Measurements from ENCODE around the gene LBX2.
"Not testable (repeated sequence)": the region's sequence is repeated elsewhere in the genome, so short reads cannot be mapped to it uniquely, and the experiment has no call there.

LBX2 gene

GRCh38 chr2:74503506-74504475, 4.4 kb upstream of the LBX2 start:
- no peak for DNase-seq

GRCh38 chr2:74502720-74503505, 3.5 kb upstream of the LBX2 start:
- DNase-seq: peak in 1 of 2 experiments; percentile 17

GRCh38 chr2:74502147-74502719, 2.8 kb upstream of the LBX2 start:
- no peak for DNase-seq

- DNase-seq: no peak
Observed at GRCh38 chr2:74501335-74502071, 2.1 kb upstream of the LBX2 start.

GRCh38 chr2:74500578-74500946, 1.2 kb upstream of the LBX2 start:
- DNase-seq: no peak

- DNase-seq: no peak
Observed at GRCh38 chr2:74499940-74500577, 656 bp upstream of the LBX2 start.

- DNase-seq: no peak
Observed at GRCh38 chr2:74498500-74499266, 720 bp downstream of the LBX2 start.

GRCh38 chr2:74497777-74498499, 1.5 kb downstream of the LBX2 start:
- no peak for DNase-seq

GRCh38 chr2:74496997-74497776, 2.2 kb downstream of the LBX2 start:
- no peak for DNase-seq

- no peak for DNase-seq
Observed at GRCh38 chr2:74495440-74495839, 4.0 kb downstream of the LBX2 start.

- DNase-seq: no peak
Observed at GRCh38 chr2:74493546-74493945, 5.9 kb downstream of the LBX2 start.

- DNase-seq: no peak
Observed at GRCh38 chr2:74491648-74492544, 7.5 kb downstream of the LBX2 start.

- DNase-seq: no peak
Observed at GRCh38 chr2:74489906-74490305, 9.5 kb downstream of the LBX2 start.

- no peak for DNase-seq
Observed at GRCh38 chr2:74488643-74489481, 10.5 kb downstream of the LBX2 start.

GRCh38 chr2:74486141-74486540, 13.3 kb downstream of the LBX2 start:
- DNase-seq: no peak

- DNase-seq: not testable (repeated sequence)
Observed at GRCh38 chr2:74483675-74484164, 15.7 kb downstream of the LBX2 start.

GRCh38 chr2:74482801-74483674, 16.4 kb downstream of the LBX2 start, which contains the start of the genes CCDC142 and TTC31:
Gene CCDC142, minus strand, starts transcription at chr2:74482998. Its CDS starts 161 bp downstream, at chr2:74482837.
Gene TTC31, plus strand, starts transcription at chr2:74483081. Its CDS starts 15 bp downstream, at chr2:74483096.
- peak; percentile 92 to 95 for DNase-seq

Measured in AML-193 (cell line).